Measurements from ENCODE around the gene P2RY6. TPM values are rescaled to one million over a fixed set of nuclear protein-coding genes. Genes with fewer than 3 reads are reported as not detected.

P2RY6 gene
- total and polyA plus RNA-seq, 2 of the 8 experiments (the other 6 are each of a cell fraction or from before 2014, with no cell fraction given): 0.15 TPM; not detected in 1

GRCh38 chr11:73225851-73226250 lies 46.3 kb upstream of the P2RY6 start:
- Histone ChIP-seq H3K9me3 (ENCODE audit: insufficient read depth in 2 of 2, low read depth in 1 of 2, low read length in 1 of 2) (no peaks in the 10 kb centered on the region), H3K18ac (ENCODE audit: extremely low read depth, low read length) (no peak overlapping the region), H3K4me2 (ENCODE audit: insufficient read depth in 1 of 2, low read depth in 2 of 2, low read length in 2 of 2) (no peak overlapping the region), H3K23me2 (ENCODE audit: low read depth, low read length) (no peaks in the 10 kb centered on the region; the same call in 1 of the 2 replicates), H3K4ac (replicated peaks; ENCODE audit: insufficient read length, low read depth, low read length) (no peak overlapping the region), H3K27me3 (replicated peaks in 1 of 4; ENCODE audit: control insufficient read depth in 3 of 4, extremely low read depth in 1 of 4, insufficient read depth in 3 of 4, low read length in 3 of 4) (peaks cover 0 to 3% (median 0%) of the 10 kb centered on the region in 4 experiments; a peak in 2 of 7 replicates), H4K20me1 (replicated peaks in 1 of 2; ENCODE audit: control insufficient read depth in 1 of 2, insufficient read depth in 2 of 2, low read length in 2 of 2) (no peaks in the 10 kb centered on the region), H2BK20ac (ENCODE audit: low read length) (0 out of 2 replicates have a peak overlapping the region, but pooled peaks have one; percentile 13), H2BK5ac (ENCODE audit: low read depth, low read length) (no peak overlapping the region), H3K9ac (replicated peaks in 1 of 4; ENCODE audit: extremely low read depth in 1 of 4, low read depth in 3 of 4, low read length in 3 of 4) (no peak overlapping the region), H3K27ac (ENCODE audit: low read depth, low read length) (no peak overlapping the region), H3K36me3 (ENCODE audit: control insufficient read depth in 2 of 4, insufficient read depth in 4 of 4, low read length in 3 of 4) (no peaks in the 10 kb centered on the region), H2BK12ac (ENCODE audit: low read depth, low read length) (peak overlapping the region; percentile 60; the same call in 1 of the 2 replicates), H2AK5ac (ENCODE audit: low read depth, low read length) (0 out of 2 replicates have a peak overlapping the region, but pooled peaks have one; percentile 16), H4K91ac (replicated peaks; ENCODE audit: insufficient read length, low read length) (peak overlapping the region; percentile 36), H4K8ac (ENCODE audit: extremely low read depth, insufficient read depth, low read length) (no peak overlapping the region), H3K4me1 (replicated peaks in 1 of 4; ENCODE audit: control insufficient read depth in 3 of 4, insufficient read depth in 4 of 4, low read length in 3 of 4) (peaks cover 3 to 15% (median 13%) of the 10 kb centered on the region in 4 experiments), H2BK120ac (replicated peaks; ENCODE audit: low read depth, low read length) (no peak overlapping the region), H3K14ac (ENCODE audit: insufficient read length) (no peak overlapping the region), H3K79me1 (ENCODE audit: low read depth, low read length) (no peaks in the 10 kb centered on the region; the same call in 1 of the 2 replicates), H3K56ac (replicated peaks; ENCODE audit: insufficient read length, low read depth, low read length) (no peak overlapping the region), H4K5ac (ENCODE audit: insufficient read length, low read depth, low read length) (no peak overlapping the region), H2AFZ (ENCODE audit: low read length) (no peak overlapping the region), H2BK15ac (ENCODE audit: low read length) (peak overlapping the region; percentile 61; the same call in 1 of the 2 replicates), H3K23ac (ENCODE audit: insufficient read length) (no peak overlapping the region), H3K4me3 (ENCODE audit: extremely low read depth in 1 of 4, insufficient read depth in 2 of 4, low read depth in 3 of 4, low read length in 4 of 4) (no peak overlapping the region), H3K79me2 (ENCODE audit: control insufficient read depth in 1 of 2, insufficient read depth in 2 of 2, low read length in 2 of 2) (no peaks in the 10 kb centered on the region)
- 93% methylated on average over 7 of the region's 7 CpGs; no CpG with 5 or more reads in 1 of the 2 experiments for WGBS, 2 experiments (ENCODE audit: extremely low coverage in 1 of 2, insufficient coverage in 1 of 2, insufficient read length in 1 of 2, insufficient replicate concordance in 2 of 2, low coverage in 1 of 2, low lambda C conversion rate in 2 of 2, missing lambda C conversion rate in 1 of 2)
- TF ChIP-seq USF2 (IDR thresholded peaks at IDR 0.05; ENCODE audit: low read length) (no peak), CTCF (IDR thresholded peaks at IDR 0.05; ENCODE audit: control extremely low read depth in 1 of 3, insufficient read depth in 1 of 3, low read depth in 1 of 3, low read length in 3 of 3) (no peak), EZH2 (IDR thresholded peaks at IDR 0.05; ENCODE audit: low read depth, low read length, severe bottlenecking) (no peak), E2F6 (IDR thresholded peaks at IDR 0.05) (no peak), EP300 (IDR thresholded peaks at IDR 0.05; ENCODE audit: borderline replicate concordance in 1 of 2, low read depth in 2 of 2, low read length in 2 of 2) (no peak), TBP (IDR thresholded peaks at IDR 0.05; ENCODE audit: low read depth, low read length) (no peak), BRCA1 (IDR thresholded peaks at IDR 0.05; ENCODE audit: low read depth, low read length) (no peak), CHD1 (IDR thresholded peaks at IDR 0.05; ENCODE audit: low read depth, low read length) (no peak)
- ChIA-PET POLR2A (ENCODE audit: partially characterized antibody) (no interaction called here), CTCF (ENCODE audit: partially characterized antibody) (interaction anchor here (1.1 to 21.6 kb wide), 8 partner anchors 8 to 64 kb away, joined by 4 to 451 read pairs (median 8); partner anchors contain the start of gene P2RY2)
- DNase-seq (ENCODE audit: low read depth in 1 of 2, low spot score in 2 of 2) (no peak), FAIRE-seq (no peak)

Measured in H1 (cell line).